PC-3 (cell line): ENCODE measurements around the gene KSR1. TPM values are rescaled to one million over a fixed set of nuclear protein-coding genes. Genes with fewer than 3 reads are reported as not detected.

ENCODE experiments used
- ATAC-seq: fragments of 200-7000 bp; cut with Tn5 transposase; 2 replicates; pipeline ENCODE4 v1.9.1; 2020; ENCODE audit warnings: mild to moderate bottlenecking, moderate library complexity
- BruUV-seq: library from RNA; stranded (reverse); fragments of 400-500 nt; replicated peaks from 2 replicates; lab custom pipeline; 2021; lab: Mats Ljungman, UMichigan
- CTCF ChIA-PET: fragments of 300-600 bp; sonication (Branson Sonifier 250); formaldehyde crosslinking; loops from one replicate; lab custom pipeline; 2022; ENCODE audit warnings: antibody characterized with exemption; lab: Charles Lee
- POLR2A ChIA-PET: fragments of 300-600 bp; sonication (Branson Sonifier 250); formaldehyde crosslinking; loops from one replicate; lab custom pipeline; 2022; ENCODE audit warnings: antibody characterized with exemption; ENCODE audit not compliant: unreplicated experiment; lab: Charles Lee
- DNase-seq: peaks from one replicate; pipeline ENCODE4 v3.0.0-alpha.2; 2015
- H2AFZ ChIP-seq: fragments of 300-600 bp; sonication (generic); 2 replicates; pipeline ENCODE4 v1.6.0; 2016; ENCODE audit warnings: antibody characterized with exemption, low read length
- H3F3A ChIP-seq: fragments of 300-600 bp; sonication (generic); one replicate; pipeline ENCODE4 v1.6.0; 2017; ENCODE audit warnings: antibody characterized with exemption, low read length, control low read depth, mild to moderate bottlenecking; ENCODE audit not compliant: unreplicated experiment
- H3K27ac ChIP-seq: fragments of 300-600 bp; sonication (generic); 2 replicates; pipeline ENCODE4 v1.5.1; 2016; ENCODE audit warnings: mild to moderate bottlenecking, low read length
- H3K27me3 ChIP-seq: fragments of 300-600 bp; sonication (generic); 2 replicates; pipeline ENCODE4 v1.6.1; 2016; ENCODE audit warnings: low read length, mixed read lengths
- H3K36me3 ChIP-seq: fragments of 300-600 bp; sonication (generic); 2 replicates; pipeline ENCODE4 v1.6.1; 2016; ENCODE audit warnings: low read depth, mixed run types, low read length, mixed read lengths
- H3K4me1 ChIP-seq: fragments of 300-600 bp; sonication (generic); 2 replicates; pipeline ENCODE4 v1.5.1; 2016; ENCODE audit warnings: low read length; ENCODE audit not compliant: insufficient read depth
- H3K4me2 ChIP-seq: fragments of 300-600 bp; sonication (generic); 2 replicates; pipeline ENCODE4 v1.6.0; 2016; ENCODE audit warnings: low read length
- H3K4me3 ChIP-seq: fragments of 300-600 bp; sonication (generic); 2 replicates; pipeline ENCODE4 v1.5.1; 2016; ENCODE audit warnings: mild to moderate bottlenecking, low read length, mixed read lengths
- H3K79me2 ChIP-seq: fragments of 300-600 bp; sonication (generic); 2 replicates; pipeline ENCODE4 v1.6.1; 2017; ENCODE audit warnings: low read length, mixed read lengths
- H3K9ac ChIP-seq: fragments of 300-600 bp; sonication (generic); 2 replicates; pipeline ENCODE4 v1.6.0; 2016; ENCODE audit warnings: mild to moderate bottlenecking, low read length
- H3K9me2 ChIP-seq: fragments of 300-600 bp; sonication (generic); replicated peaks from 2 replicates; pipeline ENCODE4 v1.6.1; 2016; ENCODE audit warnings: mixed run types, low read length, mixed read lengths
- H3K9me3 ChIP-seq: fragments of 300-600 bp; sonication (generic); 2 replicates; pipeline ENCODE4 v1.6.1; 2016; ENCODE audit warnings: low read length, mixed read lengths
- H4K20me1 ChIP-seq: fragments of 300-600 bp; sonication (generic); 2 replicates; pipeline ENCODE4 v1.6.1; 2016; ENCODE audit warnings: low read length, mixed read lengths
- CTCF ChIP-seq: fragments of 300-600 bp; sonication (generic); conservative IDR thresholded peaks from 2 replicates; pipeline ENCODE4 v1.5.1; 2017; ENCODE audit warnings: antibody characterized with exemption, low read depth, mild to moderate bottlenecking, low read length
- EZH2 ChIP-seq: fragments of 300-600 bp; sonication (generic); IDR thresholded peaks from one replicate; pipeline ENCODE4 v1.6.1; 2017; ENCODE audit warnings: antibody characterized with exemption, mild to moderate bottlenecking, low read length; ENCODE audit not compliant: unreplicated experiment
- EZH2phosphoT487 ChIP-seq: fragments of 300-600 bp; sonication (generic); IDR thresholded peaks from 2 replicates; pipeline ENCODE4 v1.6.1; 2018; ENCODE audit warnings: mild to moderate bottlenecking, antibody characterized with exemption, low read length, borderline replicate concordance
- intact Hi-C: fragments of 100-400 bp; cut with micrococcal nuclease; formaldehyde crosslinking; loops from 2 replicates; pipeline ENCODE4 v1.9.0; 2023
- total RNA-seq: library from RNA; depleted of rRNA; stranded (reverse); fragments of >200 nt; gene quantifications from 2 replicates; pipeline ENCODE4 v1.2.3, GENCODE V29; 2014

Gene KSR1
- total RNA-seq, 1 experiment from 2014 or later = 1.0 TPM

- no peak for TF ChIP-seq EZH2phosphoT487
- TF ChIP-seq EZH2 = no peak
- H3K27me3 ChIP-seq = no peaks in the 10 kb centered on the region
- no peak overlapping the region for H3K4me3 ChIP-seq
- DNase-seq = no peak
- H3K9me3 ChIP-seq = no peaks in the 10 kb centered on the region
- H3K27ac ChIP-seq = no peak overlapping the region
- intact Hi-C loops = no loop called here
- no peaks in the 10 kb centered on the region for H3K36me3 ChIP-seq
- no TSS peak for BruUV-seq
- ATAC-seq = no peak
- no peak overlapping the region for H2AFZ ChIP-seq
- ChIA-PET POLR2A (interaction anchor here (0.6 kb wide), 1 partner anchor 140 kb away, joined by 3 read pairs; no protein-coding TSS in a partner anchor), CTCF (no interaction called here)
- H3K9ac ChIP-seq = no peak overlapping the region
- H3K79me2 ChIP-seq = no peaks in the 10 kb centered on the region
- H3K9me2 ChIP-seq = no peaks in the 10 kb centered on the region
- H4K20me1 ChIP-seq = no peaks in the 10 kb centered on the region
- H3K4me1 ChIP-seq = 0 out of 2 replicates have a peak, but pooled peaks cover 6% of the 10 kb centered on the region
- no peak overlapping the region for H3K4me2 ChIP-seq
- H3F3A ChIP-seq = no peaks in the 10 kb centered on the region
Measured at GRCh38 chr17:27461192-27461859, 5.1 kb downstream of the KSR1 start.

- ChIA-PET CTCF (no interaction called here), POLR2A (no interaction called here)
- Histone ChIP-seq H3K27ac (no peak overlapping the region), H3K4me1 (0 out of 2 replicates have a peak, but pooled peaks cover 6% of the 10 kb centered on the region), H3K9me3 (no peaks in the 10 kb centered on the region), H4K20me1 (no peaks in the 10 kb centered on the region), H3F3A (no peaks in the 10 kb centered on the region), H3K9ac (no peak overlapping the region), H3K4me3 (no peak overlapping the region), H3K9me2 (no peaks in the 10 kb centered on the region), H3K4me2 (no peak overlapping the region), H3K36me3 (no peaks in the 10 kb centered on the region), H3K27me3 (no peaks in the 10 kb centered on the region), H2AFZ (no peak overlapping the region), H3K79me2 (no peaks in the 10 kb centered on the region)
- ATAC-seq (no peak), DNase-seq (no peak)
- no peak for TF ChIP-seq EZH2
- no peak for TF ChIP-seq CTCF
- no peak for TF ChIP-seq EZH2phosphoT487
- intact Hi-C loops = no loop called here
- BruUV-seq = no TSS peak
Measured at GRCh38 chr17:27462149-27462548, 5.9 kb downstream of the KSR1 start.

- POLR2A ChIA-PET = no interaction called here
Measured at GRCh38 chr17:27462714-27463113, 6.5 kb downstream of the KSR1 start.

More at GRCh38 chr17:27462714-27463113, 6.5 kb downstream of the KSR1 start:
- no peak overlapping the region for H3K4me3 ChIP-seq
- H3K36me3 ChIP-seq = no peaks in the 10 kb centered on the region
- H3K9ac ChIP-seq = no peak overlapping the region
- no peaks in the 10 kb centered on the region for H3K79me2 ChIP-seq
- BruUV-seq = no TSS peak
- no peaks in the 10 kb centered on the region for H3K27me3 ChIP-seq
- TF ChIP-seq EZH2phosphoT487 (no peak), CTCF (no peak), EZH2 (no peak)
- H2AFZ ChIP-seq = no peak overlapping the region
- no peaks in the 10 kb centered on the region for H3K9me2 ChIP-seq
- H3K4me1 ChIP-seq = 0 out of 2 replicates have a peak, but pooled peaks cover 4% of the 10 kb centered on the region
- ATAC-seq (no peak), DNase-seq (no peak)
- no peaks in the 10 kb centered on the region for H3K9me3 ChIP-seq
- CTCF ChIA-PET = no interaction called here
- no peaks in the 10 kb centered on the region for H3F3A ChIP-seq
- H3K4me2 ChIP-seq = no peak overlapping the region
- intact Hi-C loops = no loop called here
- no peak overlapping the region for H3K27ac ChIP-seq
- no peaks in the 10 kb centered on the region for H4K20me1 ChIP-seq
